ENCODE data around the gene ZNF775. TPM values are rescaled to one million over a fixed set of nuclear protein-coding genes. Genes with fewer than 3 reads are reported as not detected.

The ZNF775 gene
- total RNA-seq = 0.88 TPM

DNA sequence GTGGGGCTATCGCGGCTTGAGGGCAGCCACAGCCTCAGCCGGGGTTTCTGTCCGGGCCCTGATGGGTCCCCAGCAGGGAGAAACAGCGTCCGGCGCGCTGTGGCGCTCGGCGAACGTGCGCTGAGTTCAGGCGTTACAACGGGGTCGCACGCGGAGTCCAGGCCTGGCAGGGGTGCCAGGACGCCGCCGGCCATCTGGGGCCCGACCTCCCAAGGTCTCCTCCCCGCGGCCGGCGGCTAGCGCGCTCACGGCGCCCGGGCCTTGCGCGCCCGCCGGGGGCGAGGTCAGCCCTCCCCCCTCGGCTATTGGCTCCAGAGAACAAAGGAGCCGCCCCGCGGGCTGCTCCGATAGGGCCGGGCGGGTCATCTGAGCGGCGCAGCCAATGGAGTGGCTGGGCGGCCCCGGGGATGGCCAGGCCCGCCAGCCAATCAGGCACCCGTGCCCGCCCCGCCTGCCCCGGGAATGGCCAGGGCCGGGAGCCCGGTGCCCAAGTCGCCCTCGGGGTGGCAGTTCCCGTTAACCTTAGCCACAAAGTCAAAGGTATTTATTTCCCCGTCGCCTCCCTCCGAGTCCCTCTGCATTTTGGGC, at the start of gene ZNF775:
ZNF775 (plus strand) TSS at position 478 of the 588 bp plus-strand sequence. CDS start 9,141 bp downstream, outside the sequence.
- ATAC-seq = peak; percentile 87
- peak; percentile 99 for DNase-seq (ENCODE audit: low spot score)

DNA sequence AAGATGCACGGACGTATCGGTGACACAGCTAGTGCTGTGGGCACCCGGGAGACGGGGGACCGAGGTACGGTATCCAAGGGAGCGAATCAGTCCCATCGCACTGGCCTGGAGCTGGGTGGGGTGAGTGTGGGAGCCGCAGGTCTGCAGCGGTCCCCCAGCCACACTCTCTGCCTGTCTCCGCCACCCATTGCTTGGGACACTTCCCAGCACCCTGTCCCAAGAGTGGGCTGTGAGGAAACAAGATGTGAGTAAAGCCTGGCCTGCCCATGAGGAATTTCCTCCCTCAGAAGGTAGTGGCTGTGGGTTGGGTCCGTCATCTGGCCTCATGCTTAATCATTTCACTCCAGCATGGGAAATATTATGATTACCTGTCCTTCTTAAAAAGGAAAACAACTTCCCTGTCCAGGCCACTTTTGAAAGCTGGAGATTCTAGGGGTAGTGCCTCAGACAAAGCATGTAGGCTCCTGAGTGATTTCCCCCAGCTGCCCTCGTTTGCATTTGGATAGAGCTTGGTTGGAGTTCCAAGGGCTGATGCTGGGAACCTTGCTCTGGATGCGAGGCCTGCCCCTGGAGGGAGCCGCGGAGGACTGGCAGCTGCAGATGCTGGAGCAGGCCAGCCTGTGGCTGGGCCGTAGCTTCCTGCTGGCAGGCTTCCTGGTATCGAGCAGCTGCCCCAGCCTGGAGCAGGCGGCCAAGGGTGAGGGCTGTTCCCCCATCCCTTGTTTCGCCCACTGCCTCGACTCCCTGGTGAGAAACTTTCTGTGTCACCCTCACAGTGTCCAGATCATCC, 49.6 kb upstream of the ZNF775 start:
- ATAC-seq (peak; percentile 68), DNase-seq (ENCODE audit: low spot score) (no peak)

DNA sequence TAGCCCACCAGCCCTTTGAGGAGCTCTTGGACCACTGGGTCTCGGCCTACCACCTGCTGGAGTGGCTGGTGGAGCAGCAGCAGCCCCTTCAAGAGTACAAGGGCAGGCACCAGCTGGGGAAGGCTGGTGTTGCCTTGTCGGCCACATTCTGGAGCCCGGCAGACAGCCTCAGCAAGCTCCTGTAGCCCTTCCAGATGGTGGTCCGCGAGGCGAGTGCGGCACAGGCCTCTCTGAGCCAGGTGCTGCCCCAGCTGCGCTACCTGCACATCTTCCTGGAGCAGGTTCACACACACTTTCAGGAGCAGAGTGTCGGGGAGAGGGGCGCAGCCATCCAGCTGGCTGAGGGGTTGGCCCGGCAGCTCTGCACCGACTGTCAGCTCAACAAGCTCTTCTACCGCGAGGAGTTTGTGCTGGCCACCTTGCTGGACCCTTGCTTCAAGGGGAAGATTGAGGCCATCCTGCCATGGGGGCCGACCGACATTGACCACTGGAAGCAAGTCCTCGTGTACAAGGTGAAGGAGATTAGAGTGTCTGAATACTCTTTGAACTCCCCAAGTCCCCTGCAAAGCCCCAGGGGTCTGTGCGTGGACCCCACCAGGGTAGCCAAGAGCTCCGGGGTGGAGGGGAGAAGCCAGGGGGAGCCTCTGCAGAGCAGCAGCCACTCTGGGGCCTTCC, 48.8 kb upstream of the ZNF775 start:
- ATAC-seq (no peak), DNase-seq (ENCODE audit: low spot score) (no peak)

DNA sequence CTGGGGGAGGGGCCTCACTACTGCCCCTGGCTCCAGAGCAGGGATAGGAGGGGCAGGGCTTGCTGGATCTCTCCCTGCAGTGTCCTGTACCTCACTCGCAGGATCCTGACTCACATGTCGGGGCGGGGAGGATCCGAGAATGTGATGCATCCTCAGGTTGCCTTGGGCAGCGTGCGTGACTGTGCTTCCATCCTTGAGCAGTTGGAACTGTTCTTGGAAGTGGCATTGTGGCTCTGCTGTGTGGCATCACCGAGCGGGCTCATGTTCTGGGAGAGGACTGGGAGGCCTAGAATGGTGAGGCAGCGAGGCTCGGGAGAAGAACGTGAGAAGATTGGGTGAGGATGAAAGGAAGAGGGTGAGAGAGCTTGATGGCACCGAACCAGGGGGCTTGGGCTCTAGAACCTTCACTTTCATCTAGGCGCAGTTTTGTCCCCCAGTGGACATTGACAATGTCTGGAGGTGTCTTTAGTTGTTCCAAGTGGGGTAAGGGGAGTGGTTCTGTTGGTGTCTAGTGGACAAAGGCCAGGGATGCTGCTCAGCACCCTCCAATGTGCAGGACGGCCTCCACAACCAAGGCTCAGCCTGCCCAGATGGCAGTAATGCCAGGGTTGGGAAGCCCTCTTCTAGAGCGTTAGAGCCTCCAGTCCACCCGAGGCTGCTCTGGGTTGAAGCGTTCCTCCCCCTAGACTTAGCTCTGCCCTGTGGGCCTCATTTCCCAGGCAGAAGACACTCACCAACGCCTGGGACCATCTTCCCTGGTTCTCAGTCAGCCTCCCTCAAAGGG, 46.1 kb upstream of the ZNF775 start:
- DNase-seq (ENCODE audit: low spot score) (no peak), ATAC-seq (no peak)

DNA sequence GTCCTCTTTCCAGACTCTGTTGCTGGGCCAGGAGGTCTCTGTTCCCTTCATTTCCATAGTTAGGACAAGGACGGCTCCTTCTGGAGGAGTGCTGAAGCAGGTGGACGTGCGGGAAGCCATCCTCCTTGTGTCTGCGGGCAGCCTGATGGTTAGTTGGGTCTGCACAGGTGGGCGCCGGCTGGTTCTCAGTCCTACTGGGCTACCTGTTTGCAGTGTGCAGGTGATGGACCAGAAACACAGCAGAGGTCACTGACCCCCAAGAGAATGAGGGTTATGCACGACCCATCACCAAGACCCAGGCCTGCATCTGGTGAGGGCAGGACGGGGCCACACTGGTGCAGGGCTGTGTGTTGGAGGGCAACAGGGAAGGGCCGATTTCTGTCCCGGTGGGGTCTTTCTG, 45.5 kb upstream of the ZNF775 start:
- DNase-seq (ENCODE audit: low spot score) = no peak
- ATAC-seq = no peak

DNA sequence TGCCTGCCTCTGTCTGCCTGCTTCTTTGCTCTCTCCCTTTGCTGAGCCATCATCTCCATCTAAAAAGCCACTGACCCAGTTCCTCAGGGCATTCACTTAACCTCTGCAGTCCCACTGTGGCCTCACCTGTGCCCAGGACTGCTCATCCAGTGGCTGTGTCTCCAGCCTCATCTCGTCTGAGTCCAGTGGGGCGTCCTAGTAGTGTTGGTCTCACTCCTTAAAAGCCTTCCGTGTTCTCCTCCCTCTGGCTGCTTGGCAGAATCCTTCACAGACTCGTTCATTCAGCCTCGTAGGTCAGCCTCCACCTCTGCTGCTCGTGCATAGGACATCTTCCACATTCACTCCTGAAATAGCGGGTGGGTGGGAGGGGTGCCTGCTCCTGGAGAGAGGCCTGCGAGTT, 45.0 kb upstream of the ZNF775 start:
- no peak for ATAC-seq
- no peak for DNase-seq (ENCODE audit: low spot score)

DNA sequence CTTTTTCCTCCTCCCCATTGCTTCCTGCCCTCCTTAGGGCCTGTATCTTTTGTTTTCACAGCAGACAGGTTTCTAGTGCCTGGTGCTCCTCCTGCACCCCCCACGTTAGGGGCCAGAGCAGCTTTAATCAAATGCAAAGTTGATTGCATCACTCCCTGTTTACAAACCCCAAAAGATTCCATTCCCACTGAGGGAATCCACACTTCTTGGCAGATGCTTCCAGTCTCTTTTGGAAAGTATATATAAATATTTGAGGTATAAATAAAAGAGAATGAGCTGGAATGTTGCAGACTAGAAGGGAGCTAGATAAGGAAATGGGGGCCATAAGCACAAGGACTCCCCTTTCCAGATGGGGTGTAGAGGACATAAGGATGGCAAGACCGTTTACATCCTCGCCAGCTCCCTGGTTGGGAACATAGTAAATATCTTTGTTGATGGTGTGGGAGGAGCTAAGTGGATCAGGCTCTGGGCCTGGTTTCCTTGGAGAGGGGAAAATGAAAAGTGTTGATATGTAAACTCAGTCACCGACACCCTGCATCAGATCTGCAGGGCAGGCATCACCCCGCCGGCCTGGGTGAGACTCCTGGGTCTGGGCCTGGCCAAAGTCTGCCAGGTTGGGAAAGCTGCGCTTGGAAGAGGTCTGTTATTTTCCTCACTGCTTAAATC, 43.9 kb upstream of the ZNF775 start:
- ATAC-seq = peak; percentile 40

DNA sequence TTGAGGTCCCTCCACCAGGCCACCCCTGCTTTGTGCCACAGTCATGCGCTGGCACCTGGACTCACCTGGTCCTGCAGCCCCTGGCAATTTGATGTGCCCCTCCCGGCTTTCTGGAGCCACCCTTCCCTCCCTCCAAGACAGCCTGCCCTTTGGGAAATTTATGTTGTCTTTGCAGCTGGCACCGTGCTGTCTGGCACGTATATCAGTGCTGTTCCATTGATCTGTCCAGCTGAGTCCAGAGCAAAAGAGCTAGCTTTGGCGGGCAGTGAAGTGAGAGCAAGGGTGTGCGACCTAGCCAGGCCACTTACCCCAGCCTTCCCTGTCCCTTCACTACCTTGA, 43.4 kb upstream of the ZNF775 start:
- peak; percentile 84 for DNase-seq (ENCODE audit: low spot score)

More for the DNA sequence above, 43.9 kb upstream of the ZNF775 start:
- no peak for DNase-seq (ENCODE audit: low spot score)

DNA sequence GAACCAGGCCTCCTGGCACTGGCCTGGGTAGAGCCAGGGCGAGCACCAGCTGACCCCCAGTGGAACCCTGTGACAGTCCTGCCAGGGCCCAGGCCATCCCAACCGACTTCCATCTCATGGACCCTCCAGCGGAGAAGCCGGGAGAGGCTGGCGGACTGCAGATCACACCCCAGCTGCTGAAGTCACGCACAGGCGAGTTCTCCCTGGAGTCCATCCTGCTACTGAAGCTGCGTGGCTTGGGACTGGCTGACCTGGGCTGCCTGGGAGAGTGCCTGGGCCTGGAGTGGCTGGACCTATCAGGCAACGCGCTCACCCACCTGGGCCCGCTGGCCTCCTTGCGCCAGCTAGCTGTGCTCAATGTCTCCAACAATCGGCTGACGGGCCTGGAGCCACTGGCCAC, 42.4 kb upstream of the ZNF775 start:
- ATAC-seq (peak; percentile 4), DNase-seq (ENCODE audit: low spot score) (no peak)

More for the DNA sequence above, 43.4 kb upstream of the ZNF775 start:
- ATAC-seq = peak; percentile 55

DNA sequence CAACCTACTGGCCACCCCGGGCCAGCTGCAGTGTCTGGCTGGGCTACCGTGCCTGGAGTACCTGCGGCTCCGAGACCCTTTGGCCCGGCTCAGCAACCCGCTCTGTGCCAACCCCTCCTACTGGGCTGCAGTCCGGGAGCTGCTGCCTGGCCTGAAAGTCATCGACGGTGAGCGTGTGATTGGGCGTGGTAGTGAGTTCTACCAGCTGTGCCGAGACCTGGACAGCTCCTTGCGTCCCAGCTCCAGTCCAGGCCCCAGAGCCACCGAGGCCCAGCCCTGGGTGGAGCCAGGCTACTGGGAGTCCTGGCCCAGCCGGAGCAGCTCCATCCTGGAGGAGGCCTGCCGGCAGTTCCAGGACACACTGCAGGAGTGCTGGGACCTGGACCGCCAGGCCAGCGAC, 42.0 kb upstream of the ZNF775 start:
- DNase-seq (ENCODE audit: low spot score) = peak; percentile 82
- ATAC-seq = peak; percentile 52

DNA sequence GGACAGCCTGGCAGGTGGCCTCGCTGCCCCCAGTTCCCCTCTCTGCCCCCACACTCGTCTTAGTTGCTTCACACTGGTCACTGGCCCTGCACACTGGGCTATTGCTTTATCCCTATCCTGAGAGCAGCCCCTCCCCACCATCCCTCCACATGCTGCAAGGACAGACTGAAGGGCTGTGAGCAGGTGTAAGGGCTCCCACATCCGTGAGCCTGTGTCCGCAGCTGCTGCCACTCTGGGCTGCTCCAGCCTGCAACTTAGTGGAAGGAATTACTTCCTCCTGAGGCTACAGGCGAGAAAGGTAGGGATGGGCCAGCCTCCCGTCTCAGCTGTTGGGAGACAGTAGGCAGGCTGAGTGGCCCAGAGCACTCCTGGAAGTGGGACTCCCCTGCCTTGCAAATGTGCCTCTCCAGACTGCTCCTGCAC, 41.5 kb upstream of the ZNF775 start:
- DNase-seq (ENCODE audit: low spot score) = no peak
- no peak for ATAC-seq

DNA sequence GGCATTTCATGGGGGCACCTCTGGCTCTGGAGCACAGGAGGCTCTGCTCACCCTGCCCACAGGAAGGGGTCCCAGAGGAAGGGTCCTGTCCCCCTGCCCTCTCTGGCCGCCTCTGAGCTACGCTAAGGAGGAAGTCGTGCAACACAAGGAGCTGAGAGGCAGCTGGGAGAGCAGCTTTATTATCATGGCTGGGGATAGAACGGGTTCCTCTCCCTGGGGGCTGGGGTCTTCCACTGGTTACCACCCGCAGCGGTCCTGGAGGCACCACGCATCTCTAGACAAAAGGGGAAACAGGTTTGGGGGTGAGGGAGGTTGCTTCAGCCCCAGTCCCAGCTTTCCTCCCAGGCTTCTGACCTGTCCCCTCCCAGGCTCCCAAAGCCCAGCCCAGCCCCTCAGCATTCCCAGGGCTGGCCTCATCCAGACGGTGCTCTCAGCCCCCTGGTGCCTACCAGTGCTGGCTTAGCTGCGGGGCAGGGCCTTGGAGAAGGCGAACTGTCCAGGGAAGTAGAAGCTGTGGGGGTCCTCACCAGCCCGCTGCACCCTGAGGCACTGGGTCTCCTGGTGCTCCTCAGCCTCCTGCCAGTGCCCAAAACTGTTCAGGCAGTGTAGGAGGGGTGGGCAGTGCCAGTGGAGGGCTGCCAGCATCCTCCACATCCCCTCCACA, 40.8 kb upstream of the ZNF775 start:
- ATAC-seq = no peak
- DNase-seq (ENCODE audit: low spot score) = no peak

DNA sequence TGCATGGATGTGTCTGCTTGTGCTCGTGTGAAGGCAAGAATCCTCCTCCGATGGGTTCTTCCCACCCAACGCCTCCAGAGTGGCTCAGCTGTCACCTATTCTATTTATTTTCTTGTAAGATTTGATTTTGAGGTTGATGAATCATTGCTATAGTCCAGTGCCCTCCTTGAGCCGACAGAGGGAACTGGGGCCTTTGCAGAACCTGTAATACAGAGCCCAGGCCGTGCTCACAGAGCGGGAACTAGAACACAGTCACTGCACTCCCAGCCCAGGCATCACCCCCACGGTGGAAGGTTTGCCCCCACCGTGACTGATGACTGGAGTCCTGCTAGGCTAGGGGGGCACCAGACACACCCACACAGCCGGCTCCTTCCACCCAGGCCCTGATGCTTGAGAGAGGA, 39.7 kb upstream of the ZNF775 start:
- DNase-seq (ENCODE audit: low spot score) (no peak), ATAC-seq (no peak)

DNA sequence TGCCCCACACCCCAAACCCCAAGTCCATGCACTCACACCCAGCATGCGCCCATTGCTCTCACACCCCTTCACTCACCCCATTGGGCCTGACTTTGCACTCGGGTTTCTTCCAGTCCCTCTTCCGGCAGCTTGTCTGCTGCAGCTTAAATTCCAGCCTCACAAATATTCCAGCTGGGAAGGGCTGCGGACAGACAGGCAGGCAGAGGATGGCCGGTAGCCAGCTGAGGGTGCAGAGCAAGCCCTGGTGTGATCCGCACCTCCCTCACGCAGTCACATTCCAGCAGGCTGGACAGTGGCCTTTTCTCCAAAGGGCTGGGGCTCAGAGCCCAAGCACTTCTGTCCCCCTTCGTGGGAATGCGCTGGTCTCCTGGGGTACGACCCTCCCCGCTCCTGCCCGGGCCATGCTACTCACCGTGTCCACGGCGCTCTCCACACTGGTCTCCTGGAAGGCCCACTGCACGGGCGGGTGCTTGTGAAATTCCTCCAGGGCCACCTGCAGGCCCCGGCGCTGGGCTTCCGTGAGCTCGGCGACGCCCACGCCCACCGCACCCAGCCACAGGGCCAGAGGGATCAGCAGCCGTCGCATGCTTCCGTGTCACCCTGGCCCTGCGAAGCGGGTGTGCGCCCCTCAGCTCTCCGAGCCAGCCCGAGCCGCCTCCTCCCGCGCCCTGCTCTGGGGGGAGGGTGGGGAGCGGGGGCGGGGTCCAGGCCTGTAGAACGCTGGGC, 38.9 kb upstream of the ZNF775 start:
- DNase-seq (ENCODE audit: low spot score) (peak; percentile 85), ATAC-seq (peak; percentile 50)

DNA sequence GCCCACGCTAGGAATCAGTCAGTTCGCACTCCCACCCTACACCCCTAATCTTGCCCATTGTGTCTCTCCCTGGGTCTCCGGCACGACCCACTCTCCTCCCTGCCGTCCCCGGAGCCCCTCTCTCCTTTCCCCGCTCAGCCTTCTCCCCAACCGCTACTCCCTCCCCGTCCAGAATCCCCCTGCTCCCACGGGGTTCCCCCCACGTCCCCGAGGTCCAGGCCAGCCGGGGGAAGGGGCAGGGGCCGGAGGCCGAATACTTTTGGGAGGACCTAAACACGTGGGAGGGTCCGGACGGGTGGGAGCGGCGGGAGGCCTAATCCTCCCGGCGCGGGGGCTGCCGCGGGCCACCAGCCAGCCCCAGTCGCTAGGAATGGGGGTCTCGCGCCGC, 38.3 kb upstream of the ZNF775 start:
- DNase-seq (ENCODE audit: low spot score) (no peak), ATAC-seq (no peak)

DNA sequence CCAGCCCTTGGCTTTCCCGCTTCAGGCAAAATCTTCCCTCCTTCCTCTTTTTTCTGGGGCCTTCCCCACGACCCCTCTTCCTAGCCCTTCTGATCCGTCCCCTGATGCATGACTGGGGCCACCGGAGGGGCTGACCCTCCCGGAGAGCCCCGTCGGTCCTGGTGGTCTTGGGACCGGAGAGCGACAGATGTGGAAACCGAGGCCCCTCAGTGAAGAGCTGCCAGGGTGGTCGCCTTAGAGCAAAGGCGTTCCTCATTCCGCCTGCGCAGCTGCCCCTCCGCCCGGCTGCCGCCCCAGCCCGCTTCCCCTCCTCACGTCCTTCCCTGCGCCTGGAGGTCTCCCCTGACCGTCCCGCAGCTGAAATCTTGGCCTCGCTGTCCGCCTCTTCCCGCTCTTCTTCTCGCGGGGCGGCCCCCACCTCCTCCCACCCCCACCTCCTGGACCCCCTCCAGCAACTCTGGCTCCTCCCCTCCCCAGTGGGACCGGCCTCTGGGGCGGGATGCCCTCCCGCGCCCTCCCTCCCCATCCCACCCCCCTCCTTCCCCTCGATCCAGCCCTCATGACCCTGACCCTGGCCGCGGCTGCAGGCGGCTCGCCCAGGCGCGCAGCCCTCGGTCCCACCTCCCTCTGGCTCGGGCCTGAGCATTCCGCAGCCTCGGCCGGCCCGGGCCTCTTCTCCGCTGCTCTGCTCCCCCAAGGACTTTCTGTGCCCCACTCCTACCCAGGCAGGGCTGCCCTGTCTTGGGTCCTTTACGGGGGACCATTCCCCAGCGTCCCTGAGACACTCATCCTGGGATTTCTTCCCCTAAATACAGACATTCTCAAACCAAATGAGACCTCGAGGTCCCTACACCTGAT, 37.6 kb upstream of the ZNF775 start, which contains the start of gene RARRES2:
RARRES2 (minus strand) TSS at position 367 of the 858 bp plus-strand sequence. CDS start 1,020 bp downstream, outside the sequence.
- ATAC-seq (peak; percentile 68), DNase-seq (ENCODE audit: low spot score) (peak; percentile 90)

DNA sequence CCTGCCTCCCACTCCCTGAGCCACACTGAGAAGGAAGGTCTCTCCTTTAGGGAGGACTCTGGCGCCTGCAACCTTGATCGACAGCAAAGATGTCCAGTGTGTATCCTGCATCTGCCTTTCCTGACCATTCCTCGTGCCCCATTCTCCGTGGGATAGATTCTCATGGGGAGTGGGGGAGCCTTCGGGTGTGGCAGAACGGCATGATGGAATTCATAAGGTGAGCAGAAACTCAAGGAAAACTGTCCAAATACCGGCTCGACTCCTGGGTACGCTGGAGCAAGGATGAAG, 37.1 kb upstream of the ZNF775 start:
- ATAC-seq = no peak
- no peak for DNase-seq (ENCODE audit: low spot score)

DNA sequence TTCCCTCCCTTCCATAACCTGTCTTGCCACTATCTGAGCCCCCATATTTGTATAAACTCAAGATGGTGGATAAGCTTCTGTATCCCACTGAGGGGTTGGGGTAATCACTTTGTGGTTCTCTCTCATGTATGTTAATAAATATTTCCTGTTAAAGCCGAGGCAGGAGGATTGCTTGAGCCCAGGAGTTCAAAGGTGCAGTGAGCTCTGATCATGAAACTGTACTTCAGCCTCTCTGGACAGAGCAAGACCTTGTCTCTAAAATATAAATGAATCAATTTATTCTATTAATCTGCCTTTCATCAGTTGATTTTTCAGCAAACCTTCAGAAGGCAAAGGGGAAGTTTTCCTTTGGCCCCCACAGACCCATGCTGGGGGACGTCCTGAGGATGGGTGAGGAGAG, 35.9 kb upstream of the ZNF775 start:
- DNase-seq (ENCODE audit: low spot score) = no peak
- ATAC-seq = peak; percentile 20

DNA sequence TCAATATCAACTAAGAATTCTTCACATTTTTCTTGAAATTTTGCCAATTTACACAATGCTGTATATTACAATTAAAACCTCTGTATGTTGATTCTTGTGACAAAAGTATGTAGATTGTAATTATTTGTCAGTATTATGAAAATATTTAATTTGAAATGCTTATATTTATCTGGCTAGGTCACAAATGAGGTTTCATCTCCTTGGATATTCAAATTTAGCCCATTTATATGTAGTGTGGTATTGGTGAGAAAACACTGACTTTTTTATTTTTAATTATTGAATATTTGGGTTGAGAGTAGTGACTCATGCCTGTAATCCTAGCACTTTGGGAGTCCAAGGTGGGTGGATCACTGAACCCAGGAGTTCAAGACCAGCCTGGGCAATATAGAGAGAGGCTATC, 34.8 kb upstream of the ZNF775 start:
- ATAC-seq (no peak), DNase-seq (ENCODE audit: low spot score) (no peak)
